Smooth muscle cell (in vitro differentiated cells): ENCODE data around the gene TIMM9. TPM values are rescaled to one million over a fixed set of nuclear protein-coding genes. Genes with fewer than 3 reads are reported as not detected.
"Not testable (repeated sequence)": the region's sequence is repeated elsewhere in the genome, so short reads cannot be mapped to it uniquely, and the experiment has no call there.

Experiments
- DNase-seq: peaks from one replicate; lab custom pipeline; 2025; ENCODE audit not compliant: unreplicated experiment; lab: John Stamatoyannopoulos, UW
- H2AFZ ChIP-seq: fragments of 200-600 bp; sonication (generic); 2 replicates; pipeline ENCODE4 v1.6.0; 2016; ENCODE audit warnings: antibody characterized with exemption, low read depth, mild to moderate bottlenecking
- H3F3A ChIP-seq: fragments of 200-600 bp; sonication (generic); 2 replicates; pipeline ENCODE4 v1.6.0; 2017; ENCODE audit warnings: antibody characterized with exemption, low read depth
- H3K27ac ChIP-seq: fragments of 200-600 bp; sonication (generic); 2 replicates; pipeline ENCODE4 v1.5.1; 2016; ENCODE audit warnings: low read depth, mild to moderate bottlenecking
- H3K27me3 ChIP-seq: fragments of 200-600 bp; sonication (generic); 2 replicates; pipeline ENCODE4 v1.6.1; 2016; ENCODE audit warnings: low read depth, mild to moderate bottlenecking
- H3K36me3 ChIP-seq: fragments of 200-600 bp; sonication (generic); 2 replicates; pipeline ENCODE4 v1.5.1; 2016; ENCODE audit warnings: low read depth
- H3K4me1 ChIP-seq: fragments of 200-600 bp; sonication (generic); 2 replicates; pipeline ENCODE4 v1.5.1; 2016; ENCODE audit warnings: low read depth
- H3K4me2 ChIP-seq: fragments of 200-600 bp; sonication (generic); 2 replicates; pipeline ENCODE4 v1.6.0; 2016; ENCODE audit warnings: mild to moderate bottlenecking
- H3K4me3 ChIP-seq: fragments of 200-600 bp; sonication (generic); 2 replicates; pipeline ENCODE4 v1.5.1; 2016; ENCODE audit warnings: mild to moderate bottlenecking
- H3K79me2 ChIP-seq: fragments of 200-600 bp; sonication (generic); 2 replicates; pipeline ENCODE4 v1.6.0; 2016; ENCODE audit warnings: low read depth, mild to moderate bottlenecking
- H3K9ac ChIP-seq: fragments of 200-600 bp; sonication (generic); 2 replicates; pipeline ENCODE4 v1.6.0; 2016; ENCODE audit warnings: low read depth
- H3K9me3 ChIP-seq: fragments of 200-600 bp; sonication (generic); replicated peaks from 2 replicates; pipeline ENCODE4 v1.5.1; 2016; ENCODE audit warnings: low read depth
- H4K20me1 ChIP-seq: fragments of 200-600 bp; sonication (generic); 2 replicates; pipeline ENCODE4 v1.6.0; 2016; ENCODE audit warnings: low read depth
- CTCF ChIP-seq: fragments of 200-600 bp; sonication (generic); IDR thresholded peaks from 2 replicates; pipeline ENCODE4 v1.5.1; 2017; ENCODE audit warnings: borderline replicate concordance, mild to moderate bottlenecking, antibody characterized with exemption; ENCODE audit not compliant: insufficient read depth, poor library complexity, severe bottlenecking
- WGBS: methylation state at CpG from one replicate; pipeline ENCODE4 v1.1.7; 2016; ENCODE audit warnings: low lambda C conversion rate; 5-methylcytosine and 5-hydroxymethylcytosine counted together
- polyA plus RNA-seq: library from polyadenylated mRNA; unstranded; fragments of >200 nt; fragmentation: Nextera tagmentation; extraction: Ambion mirVana; gene quantifications from 2 replicates; pipeline ENCODE4 v1.2.1, GENCODE V29; 2016
- small RNA-seq: library from RNA; depleted of rRNA; stranded (forward); fragments of <200 nt; gene quantifications from one replicate; pipeline ENCODE3, GENCODE V24; 2014
- total RNA-seq: library from RNA; depleted of rRNA; stranded (reverse); fragments of >200 nt; gene quantifications from 2 replicates; pipeline ENCODE4 v1.2.3, GENCODE V29; 2014

The TIMM9 gene
- total and polyA plus RNA-seq, 2 experiments from 2014 or later, result 40.2 to 51.8 TPM

GRCh38 chr14:58364316-58364715, 63.0 kb downstream of the TIMM9 start:
- no peaks in the 10 kb centered on the region for H3K27me3 ChIP-seq
- no peak for TF ChIP-seq CTCF
- H3K27ac ChIP-seq, result no peak overlapping the region
- no peaks in the 10 kb centered on the region for H3K4me1 ChIP-seq
- H3F3A ChIP-seq, result no peaks in the 10 kb centered on the region
- peaks cover 8% of the 10 kb centered on the region for H3K36me3 ChIP-seq
- no peaks in the 10 kb centered on the region for H3K9me3 ChIP-seq
- H3K4me3 ChIP-seq, result no peak overlapping the region
- H3K9ac ChIP-seq, result no peak overlapping the region
- H4K20me1 ChIP-seq, result no peaks in the 10 kb centered on the region
- DNase-seq, result no peak
- no peak overlapping the region for H3K4me2 ChIP-seq
- no peaks in the 10 kb centered on the region for H3K79me2 ChIP-seq
- no peak overlapping the region for H2AFZ ChIP-seq
- 93% methylated on average over 4 of the region's 4 CpGs for WGBS

- peak; percentile 24 for TF ChIP-seq CTCF
- Histone ChIP-seq H4K20me1 (no peaks in the 10 kb centered on the region), H3K27ac (no peak overlapping the region), H3K27me3 (no peaks in the 10 kb centered on the region), H3K9me3 (no peaks in the 10 kb centered on the region), H3K9ac (no peak overlapping the region), H3F3A (no peaks in the 10 kb centered on the region), H3K79me2 (no peaks in the 10 kb centered on the region), H3K4me3 (no peak overlapping the region), H3K4me1 (no peaks in the 10 kb centered on the region), H3K36me3 (peaks cover 8% of the 10 kb centered on the region), H2AFZ (no peak overlapping the region), H3K4me2 (no peak overlapping the region)
- WGBS, result 98% methylated on average over 3 of the region's 3 CpGs
- no peak for DNase-seq
Observed at GRCh38 chr14:58362798-58363412, 64.4 kb downstream of the TIMM9 start.

- not testable (repeated sequence) for H3K9me3 ChIP-seq, H3K4me2 ChIP-seq, H3K36me3 ChIP-seq, H3K27me3 ChIP-seq, H3K4me3 ChIP-seq, H3K4me1 ChIP-seq, H3F3A ChIP-seq, H4K20me1 ChIP-seq, H3K9ac ChIP-seq, DNase-seq, H3K27ac ChIP-seq, H3K79me2 ChIP-seq, H2AFZ ChIP-seq
- WGBS, result 100% methylated on average over 1 of the region's 1 CpG
Observed at GRCh38 chr14:58362272-58362671, 65.1 kb downstream of the TIMM9 start.

Small RNA genes lying within 50 kb of the gene (small RNA-seq; reads per million reads assigned to genes)
- gene HSBP1P1 (not detected), gene RF00019 (not detected)

Other genes with a start within 250 kb of the TIMM9 start
- gene ACTR10, start 227.4 kb downstream of the TIMM9 start, total RNA-seq, result 133 and 149 TPM in 2 replicates
- 109 and 131 TPM in 2 replicates for gene ACTR10, start 227.4 kb downstream of the TIMM9 start, polyA plus RNA-seq
- 133 and 139 TPM in 2 replicates for gene PSMA3, start 182.7 kb downstream of the TIMM9 start, total RNA-seq
- gene PSMA3, start 182.7 kb downstream of the TIMM9 start, polyA plus RNA-seq, result 181 and 189 TPM in 2 replicates
- 14.1 and 14.6 TPM in 2 replicates for gene ARID4A, start 129.0 kb downstream of the TIMM9 start, total RNA-seq
- 18.4 and 24.9 TPM in 2 replicates for gene ARID4A, start 129.0 kb downstream of the TIMM9 start, polyA plus RNA-seq
- gene TOMM20L, start 31.6 kb downstream of the TIMM9 start, total RNA-seq, result not detected in 2 replicates
- not detected in 2 replicates for gene TOMM20L, start 31.6 kb downstream of the TIMM9 start, polyA plus RNA-seq
- gene KIAA0586, start 188 bp upstream of the TIMM9 start, total RNA-seq, result 19.9 and 20.0 TPM in 2 replicates
- gene KIAA0586, start 188 bp upstream of the TIMM9 start, polyA plus RNA-seq, result 6.5 and 8.5 TPM in 2 replicates
- 91.4 and 107 TPM in 2 replicates for gene DACT1, start 210.4 kb upstream of the TIMM9 start, total RNA-seq
- gene DACT1, start 210.4 kb upstream of the TIMM9 start, polyA plus RNA-seq, result 75.7 and 92.4 TPM in 2 replicates